Spleen (tissue), 11 donors: Measurements from ENCODE around the gene COPRS. TPM values are rescaled to one million over a fixed set of nuclear protein-coding genes. Genes with fewer than 3 reads are reported as not detected.

Source experiments
- DNase-seq: peaks from one replicate; pipeline ENCODE4 v3.0.0-alpha.2; 2020
- H3K27ac ChIP-seq, 8 donors: fragments of 200-600 bp; sonication (generic) in 7 of 8; 1 replicate in 4 of 8; 2 replicates in 4 of 8; pipeline versions ENCODE4 v1.5.0 to v1.8.0; 2016 to 2021; ENCODE audit warnings: inconsistent platforms in 4 of 8, mild to moderate bottlenecking in 4 of 8, moderate library complexity in 1 of 8
- H3K27me3 ChIP-seq, 7 donors: fragments of 200-600 bp; sonication (generic) in 6 of 7; replicated peaks in 1 of 7; 1 replicate in 4 of 7; 2 replicates in 3 of 7; pipeline versions ENCODE4 v1.5.0 to v1.8.0; 2016 to 2021; ENCODE audit warnings: inconsistent platforms in 3 of 7, mild to moderate bottlenecking in 1 of 7
- H3K36me3 ChIP-seq, 6 donors: fragments of 200-600 bp; sonication (generic) in 5 of 6; 1 replicate in 4 of 6; 2 replicates in 2 of 6; pipeline versions ENCODE4 v1.5.0 to v1.8.0; 2016 to 2021; ENCODE audit warnings: inconsistent platforms in 2 of 6
- H3K4me1 ChIP-seq, 6 donors: fragments of 200-600 bp; sonication (generic) in 5 of 6; 1 replicate in 3 of 6; 2 replicates in 3 of 6; pipeline versions ENCODE4 v1.5.0 to v1.8.0; 2016 to 2021; ENCODE audit warnings: inconsistent platforms in 3 of 6
- H3K4me3 ChIP-seq, 8 donors: fragments of 200-600 bp; sonication (generic) in 7 of 8; 1 replicate in 4 of 8; 2 replicates in 4 of 8; pipeline versions ENCODE4 v1.5.0 to v1.8.0; 2016 to 2021; ENCODE audit warnings: inconsistent platforms in 4 of 8, mild to moderate bottlenecking in 4 of 8, moderate library complexity in 2 of 8
- H3K9me3 ChIP-seq, 8 donors: fragments of 200-600 bp; sonication (generic) in 7 of 8; 1 replicate in 4 of 8; 2 replicates in 4 of 8; pipeline versions ENCODE4 v1.5.0 to v1.8.0; 2016 to 2021; ENCODE audit warnings: inconsistent platforms in 4 of 8
- POLR2A ChIP-seq, 3 donors: fragments of 450-650 bp; IDR thresholded peaks; one replicate each; pipeline ENCODE4 v1.5.1; 2017; ENCODE audit warnings: antibody characterized with exemption in 3 of 3, mild to moderate bottlenecking in 1 of 3
- POLR2AphosphoS5 ChIP-seq, 3 donors: sonication (generic); formaldehyde crosslinking; IDR thresholded peaks; one replicate each; pipeline ENCODE4 v1.5.1; 2017; ENCODE audit warnings: antibody characterized with exemption in 3 of 3
- WGBS, 5 donors: extraction: QIAGEN DNeasy Blood & Tissue Kit in 3 of 5; methylation state at CpG; one replicate each; pipeline versions ENCODE4 v1.1.5 to v1.1.7; 2013 to 2018; 5-methylcytosine and 5-hydroxymethylcytosine counted together
- intact Hi-C: fragments of 100-400 bp; cut with DNase I; formaldehyde crosslinking; loops from one replicate; pipeline ENCODE4 v1.15.0; 2023; ENCODE audit warnings: low total_unique reads
- polyA plus RNA-seq, 3 donors: library from polyadenylated mRNA; stranded (reverse); fragments of 200-250 nt; gene quantifications; one replicate each; pipeline ENCODE4 v1.2.1, GENCODE V29; 2013
- total RNA-seq, 7 donors: library from RNA; depleted of rRNA in 3 of 7; stranded (reverse); fragments of >200 nt in 3 of 7; fragmentation: NEBNext Ultra II Directional in 4 of 7; extraction: Animal tissue kit (Norgen Biotek cat#: 25700) in 4 of 7; gene quantifications; one replicate each; pipeline versions ENCODE4 v1.1.0 to v1.2.1, GENCODE V29; 2016 to 2021
- TF ChIP-seq, protein P1 (sequence below), 11 experiments: fragments of 200-600 bp in 7 of 11; fragments of 450-650 bp in 4 of 11; sonication (generic) in 4 of 11; IDR thresholded peaks in 8 of 11; conservative IDR thresholded peaks in 3 of 11; 1 replicate in 7 of 11; 2 replicates in 4 of 11; pipeline versions ENCODE4 v1.4.0 to v1.8.0; 2016 to 2021; ENCODE audit warnings: antibody characterized with exemption in 11 of 11, inconsistent platforms in 4 of 11, mild to moderate bottlenecking in 1 of 11
- donor health status: healthy with polysubstance abuse.
- donor health status: DM: no; HTN: no; CAD: no; lungs with moderate emphysema.
- donor health status: DM: no; HTN: no; CAD: no.
- donor health status: Bipolar disorder and iron deficiency.
- donor health status: healthy.
- donor health status: DM: no; HTN: no; CAD: no.
- donor health status: DM: yes; HTN: yes; CAD: no.

Gene COPRS
- total and polyA plus RNA-seq, 10 donors, result 16.4 to 51.3 (median 32.6) TPM

DNA sequence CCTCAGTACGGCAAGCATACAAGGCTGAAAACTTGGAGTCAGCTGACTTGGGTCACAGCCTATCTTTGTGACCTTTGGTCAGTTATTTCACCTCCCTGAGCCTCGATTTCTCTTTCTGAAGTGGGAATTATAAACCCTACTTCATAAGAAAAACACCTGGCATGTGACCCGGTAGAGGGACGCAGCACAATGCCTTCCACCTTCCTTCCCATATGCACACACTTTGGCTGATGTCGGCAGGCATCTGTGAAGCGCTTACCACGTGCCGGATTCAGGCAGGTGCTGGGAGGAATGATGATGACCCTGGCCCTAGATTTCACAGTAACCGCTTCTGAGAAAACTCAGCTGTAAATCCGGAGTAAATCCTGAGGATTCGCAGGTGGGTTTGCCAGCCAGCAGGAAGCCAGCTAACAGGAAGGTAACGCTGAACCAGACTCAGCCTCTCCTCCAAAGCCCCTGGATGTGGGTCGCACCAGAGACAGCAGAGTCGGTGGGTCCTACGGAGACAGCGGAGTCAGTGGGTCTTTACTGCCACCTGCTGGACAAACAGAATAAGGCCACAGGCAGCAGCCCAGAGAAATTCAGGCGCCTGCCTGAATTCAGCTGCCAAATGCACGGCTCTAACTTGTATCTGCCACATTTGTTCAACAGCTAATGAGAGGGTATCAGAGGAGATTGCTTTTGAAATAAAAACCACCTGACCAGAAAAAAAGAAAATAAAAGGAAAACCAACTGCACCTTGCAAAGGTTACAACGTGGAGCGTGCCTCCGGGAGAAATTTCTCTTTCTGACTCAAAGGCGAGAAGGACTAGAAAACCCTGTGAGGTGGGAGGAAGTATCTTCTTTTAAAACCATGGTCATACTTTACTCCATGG lies 16.6 kb downstream of the COPRS start:
- peak overlapping the region in 5 of 8 donors; percentile 0 to 76 (median 58) for H3K27ac ChIP-seq
- DNase-seq, result peak; percentile 83
- WGBS, 5 donors, result 24 to 37% (median 24%) methylated on average over 18 to 22 of the region's 22 CpGs
- H3K27me3 ChIP-seq, result peaks cover 0 to 22% (median 0%) of the 10 kb centered on the region in 7 donors
- H3K9me3 ChIP-seq, result no peaks in the 10 kb centered on the region
- peak overlapping the region in 4 of 8 donors; percentile 1 to 20 (median 10) for H3K4me3 ChIP-seq
- no peaks in the 10 kb centered on the region for H3K36me3 ChIP-seq
- no peak for TF ChIP-seq POLR2AphosphoS5 (IDR thresholded peaks at IDR 0.05)
- TF ChIP-seq, protein P1, sequence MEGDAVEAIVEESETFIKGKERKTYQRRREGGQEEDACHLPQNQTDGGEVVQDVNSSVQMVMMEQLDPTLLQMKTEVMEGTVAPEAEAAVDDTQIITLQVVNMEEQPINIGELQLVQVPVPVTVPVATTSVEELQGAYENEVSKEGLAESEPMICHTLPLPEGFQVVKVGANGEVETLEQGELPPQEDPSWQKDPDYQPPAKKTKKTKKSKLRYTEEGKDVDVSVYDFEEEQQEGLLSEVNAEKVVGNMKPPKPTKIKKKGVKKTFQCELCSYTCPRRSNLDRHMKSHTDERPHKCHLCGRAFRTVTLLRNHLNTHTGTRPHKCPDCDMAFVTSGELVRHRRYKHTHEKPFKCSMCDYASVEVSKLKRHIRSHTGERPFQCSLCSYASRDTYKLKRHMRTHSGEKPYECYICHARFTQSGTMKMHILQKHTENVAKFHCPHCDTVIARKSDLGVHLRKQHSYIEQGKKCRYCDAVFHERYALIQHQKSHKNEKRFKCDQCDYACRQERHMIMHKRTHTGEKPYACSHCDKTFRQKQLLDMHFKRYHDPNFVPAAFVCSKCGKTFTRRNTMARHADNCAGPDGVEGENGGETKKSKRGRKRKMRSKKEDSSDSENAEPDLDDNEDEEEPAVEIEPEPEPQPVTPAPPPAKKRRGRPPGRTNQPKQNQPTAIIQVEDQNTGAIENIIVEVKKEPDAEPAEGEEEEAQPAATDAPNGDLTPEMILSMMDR (IDR thresholded peaks at IDR 0.05 in 8 of 11, conservative IDR thresholded peaks at IDR 0.05 in 3 of 11), result peak; percentile 91 to 97 (median 95)
- no peak for TF ChIP-seq POLR2A (IDR thresholded peaks at IDR 0.05)
- peaks cover 3 to 21% (median 17%) of the 10 kb centered on the region in 6 donors for H3K4me1 ChIP-seq
- intact Hi-C loops, result loop anchor here (5.0 to 10.0 kb wide), 2 partner anchors 288 to 405 kb away; no protein-coding TSS in a partner anchor

DNA sequence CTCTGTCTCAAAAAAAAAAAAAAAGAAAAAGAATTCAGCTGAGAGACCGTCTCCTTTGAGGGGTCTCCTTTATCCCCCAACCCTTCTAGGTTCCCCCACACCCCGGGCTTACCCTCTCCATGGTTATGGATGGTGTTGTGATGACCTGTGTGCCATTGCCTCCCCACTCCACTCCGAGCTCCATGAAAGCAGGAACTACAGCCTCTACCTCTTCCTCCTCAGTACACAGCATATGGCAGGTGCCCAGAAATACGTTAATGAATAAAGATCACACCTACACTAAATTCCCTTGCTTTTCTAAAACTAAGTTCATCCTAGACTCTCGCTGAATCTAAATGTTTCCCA lies 17.2 kb downstream of the COPRS start:
- Histone ChIP-seq H3K4me3 (no peak overlapping the region), H3K36me3 (no peaks in the 10 kb centered on the region), H3K27ac (no peak overlapping the region), H3K4me1 (peaks cover 3 to 21% (median 17%) of the 10 kb centered on the region in 6 donors), H3K27me3 (peaks cover 0 to 22% (median 0%) of the 10 kb centered on the region in 7 donors), H3K9me3 (no peaks in the 10 kb centered on the region)
- DNase-seq, result no peak
- WGBS, 5 donors, result 58 to 78% (median 66%) methylated on average over 5 of the region's 5 CpGs
- no peak for TF ChIP-seq POLR2AphosphoS5 (IDR thresholded peaks at IDR 0.05)
- TF ChIP-seq, protein P1 (IDR thresholded peaks at IDR 0.05 in 8 of 11, conservative IDR thresholded peaks at IDR 0.05 in 3 of 11), result no peak
- no peak for TF ChIP-seq POLR2A (IDR thresholded peaks at IDR 0.05)
- intact Hi-C loops, result loop anchor here (5.0 to 10.0 kb wide), 2 partner anchors 287 to 405 kb away; no protein-coding TSS in a partner anchor

DNA sequence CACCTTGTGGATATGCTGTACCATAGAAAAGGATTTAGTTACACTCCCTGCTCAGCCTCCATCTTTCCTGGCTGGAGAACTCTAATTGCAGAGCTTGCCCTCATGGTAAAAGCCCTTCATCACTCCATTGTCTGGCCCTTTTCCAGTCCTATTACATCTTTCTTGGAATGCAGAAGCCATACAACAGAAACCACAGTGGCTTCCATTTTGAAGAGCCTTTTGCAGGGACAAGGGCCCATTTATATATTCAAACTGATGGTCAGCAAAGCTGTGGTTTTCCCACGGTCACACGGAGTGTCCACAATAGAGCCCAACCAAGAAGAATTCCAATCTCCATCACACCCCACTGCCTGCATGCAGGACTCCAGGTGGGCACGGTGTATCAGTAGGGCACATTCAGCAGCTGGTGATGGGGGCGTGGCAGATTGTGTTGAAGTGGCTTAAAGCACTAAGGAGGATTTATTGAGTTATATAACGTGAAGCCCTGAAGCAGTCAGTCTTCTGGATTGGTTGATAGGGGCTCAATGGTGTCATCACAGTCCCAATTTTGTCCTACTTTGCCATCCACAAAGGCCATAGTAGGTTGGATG lies 20.3 kb downstream of the COPRS start:
- TF ChIP-seq, protein P1 (IDR thresholded peaks at IDR 0.05 in 8 of 11, conservative IDR thresholded peaks at IDR 0.05 in 3 of 11), result no peak
- no peak for TF ChIP-seq POLR2A (IDR thresholded peaks at IDR 0.05)
- TF ChIP-seq POLR2AphosphoS5 (IDR thresholded peaks at IDR 0.05), result no peak
- intact Hi-C loops, result no loop called here

DNA sequence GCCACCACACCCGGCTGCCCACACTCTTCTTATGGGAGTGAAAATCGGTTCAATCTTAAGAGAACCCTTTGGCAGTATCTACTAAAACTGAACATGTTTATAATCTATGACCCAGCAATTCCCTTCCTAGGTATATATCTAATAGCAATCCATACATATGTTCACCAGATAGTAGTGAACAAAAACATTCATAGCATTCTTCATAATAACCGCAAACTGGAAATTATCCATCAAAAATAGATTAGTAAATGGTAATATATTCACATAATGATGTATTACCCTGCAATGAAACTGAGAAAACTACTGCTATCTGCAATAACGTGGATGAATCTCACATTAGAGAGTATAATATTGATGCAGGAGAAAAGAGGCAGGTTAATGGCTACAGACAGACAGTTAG lies 23.1 kb downstream of the COPRS start:
- 89 to 96% (median 93%) methylated on average over 4 of the region's 4 CpGs for WGBS, 5 donors

More for the DNA sequence above, 20.3 kb downstream of the COPRS start:
- no peaks in the 10 kb centered on the region for H3K36me3 ChIP-seq
- 92 to 95% (median 94%) methylated on average over 4 to 5 of the region's 5 CpGs for WGBS, 5 donors
- no peaks in the 10 kb centered on the region for H3K9me3 ChIP-seq
- no peak overlapping the region for H3K27ac ChIP-seq
- H3K27me3 ChIP-seq, result peaks cover 0 to 22% (median 0%) of the 10 kb centered on the region in 7 donors
- DNase-seq, result no peak
- no peak overlapping the region for H3K4me3 ChIP-seq
- H3K4me1 ChIP-seq, result peaks cover 3 to 33% (median 20%) of the 10 kb centered on the region in 6 donors

More for the DNA sequence above, 23.1 kb downstream of the COPRS start:
- H3K4me3 ChIP-seq, result no peak overlapping the region
- H3K9me3 ChIP-seq, result no peaks in the 10 kb centered on the region
- no peak overlapping the region for H3K27ac ChIP-seq
- H3K4me1 ChIP-seq, result peaks cover 0 to 13% (median 4%) of the 10 kb centered on the region in 6 donors
- H3K27me3 ChIP-seq, result peaks cover 0 to 8% (median 0%) of the 10 kb centered on the region in 7 donors
- no peak for DNase-seq
- intact Hi-C loops, result no loop called here
- H3K36me3 ChIP-seq, result no peaks in the 10 kb centered on the region
- TF ChIP-seq, protein P1 (IDR thresholded peaks at IDR 0.05 in 8 of 11, conservative IDR thresholded peaks at IDR 0.05 in 3 of 11), result no peak
- TF ChIP-seq POLR2A (IDR thresholded peaks at IDR 0.05) (no peak), POLR2AphosphoS5 (IDR thresholded peaks at IDR 0.05) (no peak)
